AG04449 (cell line): ENCODE data around the gene CKS1B.

Experiments used
- CTCF ChIA-PET: fragments of 350-600 bp; formaldehyde crosslinking; extraction: SDS; loops from one replicate; lab custom pipeline; 2021; ENCODE audit warnings: antibody characterized with exemption; lab: Yijun Ruan, JAX
- POLR2A ChIA-PET: fragments of 400-600, 350-600 bp; formaldehyde crosslinking; extraction: SDS; loops from one replicate; lab custom pipeline; 2020; ENCODE audit warnings: antibody characterized with exemption, inconsistent platforms; lab: Yijun Ruan, JAX
- DNase-seq: peaks from one replicate; pipeline ENCODE4 v3.0.0-alpha.2; 2010; ENCODE audit warnings: low read depth, low spot score
- H3K4me3 ChIP-seq: 2 replicates; pipeline ENCODE4 v1.5.1; 2011; ENCODE audit warnings: low read depth, mild to moderate bottlenecking, control low read depth, low read length
- CTCF ChIP-seq: IDR thresholded peaks from one replicate; pipeline ENCODE4 v1.5.1; 2011; ENCODE audit warnings: mild to moderate bottlenecking, moderate library complexity, low read length, control low read depth, inconsistent platforms; ENCODE audit not compliant: insufficient read depth; ENCODE audit errors: missing control alignments

CKS1B gene

GRCh38 chr1:154970631-154971340, 3.7 kb upstream of the CKS1B start, which contains the start of gene SHC1:
Gene SHC1 (minus strand): TSS chr1:154970747. CDS start chr1:154970526, 221 bp downstream.
- no peak for TF ChIP-seq CTCF
- CTCF ChIA-PET = interaction anchor here (0.7 to 13.1 kb wide), 15 partner anchors 9 to 301 kb away, joined by 3 to 176 read pairs (median 4); partner anchors contain the start of genes FLAD1, LENEP, PBXIP1 and PYGO2
- peak; percentile 63 for DNase-seq
- peak within 1 kb of the TSS; percentile 82 for H3K4me3 ChIP-seq
- POLR2A ChIA-PET = interaction anchor here (0.6 to 4.7 kb wide), 14 partner anchors 9 to 415 kb away, joined by 3 to 74 read pairs (median 6); partner anchors contain the start of genes FLAD1, KRTCAP2, LENEP and PBXIP1

- DNase-seq = no peak
- H3K4me3 ChIP-seq = peak overlapping the region; percentile 82
- ChIA-PET POLR2A (interaction anchor here (0.6 to 4.7 kb wide), 11 partner anchors 10 to 415 kb away, joined by 3 to 74 read pairs (median 6); partner anchors contain the start of genes FLAD1, KRTCAP2, LENEP and PBXIP1), CTCF (interaction anchor here (0.7 to 13.1 kb wide), 13 partner anchors 10 to 302 kb away, joined by 3 to 176 read pairs (median 5); partner anchors contain the start of genes FLAD1, LENEP, PBXIP1 and PYGO2)
- no peak for TF ChIP-seq CTCF
These were observed 3.0 kb upstream of the CKS1B start for GRCh38 chr1:154971341-154971998.

GRCh38 chr1:154972213-154972516, 2.3 kb upstream of the CKS1B start:
- no peak for DNase-seq
- no peak for TF ChIP-seq CTCF
- POLR2A ChIA-PET = interaction anchor here (0.9 to 4.7 kb wide), 6 partner anchors 8 to 45 kb away, joined by 4 to 74 read pairs (median 8); partner anchors contain the start of genes FLAD1 and PYGO2
- peak overlapping the region; percentile 75 for H3K4me3 ChIP-seq
- CTCF ChIA-PET = interaction anchor here (1.0 to 13.1 kb wide), 7 partner anchors 11 to 113 kb away, joined by 4 to 176 read pairs (median 7); partner anchors contain the start of genes LENEP, PBXIP1 and PYGO2

- CTCF ChIA-PET = interaction anchor here (1.0 to 13.1 kb wide), 7 partner anchors 11 to 200 kb away, joined by 4 to 176 read pairs (median 7); partner anchors contain the start of genes KRTCAP2, LENEP, PBXIP1 and PYGO2
- peak; percentile 84 for DNase-seq
These were observed 1.8 kb upstream of the CKS1B start for GRCh38 chr1:154972517-154973343.

More at GRCh38 chr1:154972517-154973343, 1.8 kb upstream of the CKS1B start:
- POLR2A ChIA-PET = interaction anchor here (0.7 to 4.7 kb wide), 7 partner anchors 8 to 45 kb away, joined by 3 to 74 read pairs (median 4); partner anchors contain the start of genes FLAD1, PBXIP1 and PYGO2
- H3K4me3 ChIP-seq = peak overlapping the region; percentile 75
- TF ChIP-seq CTCF = no peak
